ENCODE data around the gene NFATC2IP. TPM values are rescaled to one million over a fixed set of nuclear protein-coding genes. Genes with fewer than 3 reads are reported as not detected.

Gene NFATC2IP
- total and polyA plus RNA-seq, 9 of the 15 experiments (the other 6 are each of a cell fraction or from before 2014, with no cell fraction given): 15.6 to 106 (median 46.9) TPM

- H3K27ac ChIP-seq (ENCODE audit: extremely low read depth, low read depth, low read length): peak overlapping the region; percentile 63; the same call in 1 of the 3 replicates
- in situ Hi-C loops (cut with MboI): loop anchor here (10.0 to 25.0 kb wide), 2 partner anchors 290 to 1237 kb away; no protein-coding TSS in a partner anchor
- H3K79me2 ChIP-seq (ENCODE audit: control insufficient read depth, insufficient read depth, low read length): peaks cover 9% of the 10 kb centered on the region; the same call in 2 of the 3 replicates
- peaks cover 11 to 27% of the 10 kb centered on the region in 2 experiments; a peak in 3 of 5 replicates for H3K4me1 ChIP-seq (replicated peaks in 1 of 2; ENCODE audit: control insufficient read depth in 2 of 2, insufficient read depth in 2 of 2, low read length in 2 of 2)
- peaks cover 20% of the 10 kb centered on the region; the same call in 2 of the 3 replicates for H3K36me3 ChIP-seq (ENCODE audit: control insufficient read depth, insufficient read depth, low read length)
- no TSS peak for BruUV-seq (replicated peaks)
- 3% methylated on average over 21 of the region's 30 CpGs for WGBS (ENCODE audit: insufficient coverage, low coverage, missing lambda C conversion rate)
- CTCF ChIA-PET (ENCODE audit: low intra/inter-chr PET ratio): no interaction called here
- no peaks in the 10 kb centered on the region for H3K9me3 ChIP-seq (replicated peaks; ENCODE audit: control insufficient read depth, insufficient read depth, low read depth, low read length)
- no peaks in the 10 kb centered on the region for H4K20me1 ChIP-seq (replicated peaks; ENCODE audit: control insufficient read depth, insufficient read depth, low read length)
- no peaks in the 10 kb centered on the region for H3K27me3 ChIP-seq (ENCODE audit: control insufficient read depth in 2 of 2, insufficient read depth in 2 of 2, low read length in 2 of 2)
- H3K4me2 ChIP-seq (ENCODE audit: insufficient read depth, low read length): peak overlapping the region; percentile 99
- peaks cover 4% of the 10 kb centered on the region for H3K9me1 ChIP-seq (ENCODE audit: control insufficient read depth, insufficient read depth, low read length)
- H3K4me3 ChIP-seq: peak overlapping the region; percentile 94
- DNase-seq (ENCODE audit: extremely low read depth in 1 of 4, low spot score in 3 of 4) (peak; percentile 17 to 36 (median 34)), ATAC-seq (peak; percentile 26), FAIRE-seq (no peak)
- peak overlapping the region; percentile 95 for H2AFZ ChIP-seq (ENCODE audit: low read depth, low read length)
- peak overlapping the region; percentile 77 to 97 for H3K9ac ChIP-seq (ENCODE audit: insufficient read depth in 1 of 2, low read depth in 2 of 2, low read length in 2 of 2)
- POLR2A ChIA-PET: no interaction called here
- intact Hi-C loops (cut with micrococcal nuclease): no loop called here
- no peak for TF ChIP-seq CREM (IDR thresholded peaks at IDR 0.05; ENCODE audit: low read depth)
- TF ChIP-seq ZBTB7A (IDR thresholded peaks at IDR 0.05; ENCODE audit: borderline replicate concordance, control insufficient read depth, low read depth, low read length): 0 out of 2 replicates have a peak, but pooled peaks have one; percentile 13
- TF ChIP-seq, protein P1, sequence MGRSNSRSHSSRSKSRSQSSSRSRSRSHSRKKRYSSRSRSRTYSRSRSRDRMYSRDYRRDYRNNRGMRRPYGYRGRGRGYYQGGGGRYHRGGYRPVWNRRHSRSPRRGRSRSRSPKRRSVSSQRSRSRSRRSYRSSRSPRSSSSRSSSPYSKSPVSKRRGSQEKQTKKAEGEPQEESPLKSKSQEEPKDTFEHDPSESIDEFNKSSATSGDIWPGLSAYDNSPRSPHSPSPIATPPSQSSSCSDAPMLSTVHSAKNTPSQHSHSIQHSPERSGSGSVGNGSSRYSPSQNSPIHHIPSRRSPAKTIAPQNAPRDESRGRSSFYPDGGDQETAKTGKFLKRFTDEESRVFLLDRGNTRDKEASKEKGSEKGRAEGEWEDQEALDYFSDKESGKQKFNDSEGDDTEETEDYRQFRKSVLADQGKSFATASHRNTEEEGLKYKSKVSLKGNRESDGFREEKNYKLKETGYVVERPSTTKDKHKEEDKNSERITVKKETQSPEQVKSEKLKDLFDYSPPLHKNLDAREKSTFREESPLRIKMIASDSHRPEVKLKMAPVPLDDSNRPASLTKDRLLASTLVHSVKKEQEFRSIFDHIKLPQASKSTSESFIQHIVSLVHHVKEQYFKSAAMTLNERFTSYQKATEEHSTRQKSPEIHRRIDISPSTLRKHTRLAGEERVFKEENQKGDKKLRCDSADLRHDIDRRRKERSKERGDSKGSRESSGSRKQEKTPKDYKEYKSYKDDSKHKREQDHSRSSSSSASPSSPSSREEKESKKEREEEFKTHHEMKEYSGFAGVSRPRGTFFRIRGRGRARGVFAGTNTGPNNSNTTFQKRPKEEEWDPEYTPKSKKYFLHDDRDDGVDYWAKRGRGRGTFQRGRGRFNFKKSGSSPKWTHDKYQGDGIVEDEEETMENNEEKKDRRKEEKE (IDR thresholded peaks at IDR 0.05; ENCODE audit: borderline replicate concordance in 1 of 2, control insufficient read depth in 1 of 2, low read depth in 2 of 2, low read length in 1 of 2): no peak
- no peak for TF ChIP-seq POLR2B (IDR thresholded peaks at IDR 0.05; ENCODE audit: low read depth, partially characterized antibody)
- TF ChIP-seq TAF7 (tag; IDR thresholded peaks at IDR 0.05): no peak
- TF ChIP-seq TOE1 (IDR thresholded peaks at IDR 0.05; ENCODE audit: borderline replicate concordance): no peak
- TF ChIP-seq TOE1 (CRISPR knock-in tag; IDR thresholded peaks at IDR 0.05; ENCODE audit: borderline replicate concordance, low read depth): no peak
- TF ChIP-seq BCL6 (CRISPR knock-in tag; IDR thresholded peaks at IDR 0.05): no peak
- peak; percentile 24; the same call in 1 of the 2 replicates for TF ChIP-seq ELF2 (CRISPR knock-in tag; IDR thresholded peaks at IDR 0.05)
- TF ChIP-seq SUPT5H (IDR thresholded peaks at IDR 0.05): no peak
- TF ChIP-seq PHB (CRISPR knock-in tag; IDR thresholded peaks at IDR 0.05): 0 out of 2 replicates have a peak, but pooled peaks have one; percentile 14
- TF ChIP-seq, protein P2, sequence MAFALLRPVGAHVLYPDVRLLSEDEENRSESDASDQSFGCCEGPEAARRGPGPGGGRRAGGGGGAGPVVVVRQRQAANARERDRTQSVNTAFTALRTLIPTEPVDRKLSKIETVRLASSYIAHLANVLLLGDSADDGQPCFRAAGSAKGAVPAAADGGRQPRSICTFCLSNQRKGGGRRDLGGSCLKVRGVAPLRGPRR (CRISPR knock-in tag; IDR thresholded peaks at IDR 0.05): no peak
- no peak for TF ChIP-seq NFRKB (IDR thresholded peaks at IDR 0.05; ENCODE audit: low read depth)
- TF ChIP-seq ZNF830 (CRISPR knock-in tag; IDR thresholded peaks at IDR 0.05): no peak
- TF ChIP-seq, protein P3, sequence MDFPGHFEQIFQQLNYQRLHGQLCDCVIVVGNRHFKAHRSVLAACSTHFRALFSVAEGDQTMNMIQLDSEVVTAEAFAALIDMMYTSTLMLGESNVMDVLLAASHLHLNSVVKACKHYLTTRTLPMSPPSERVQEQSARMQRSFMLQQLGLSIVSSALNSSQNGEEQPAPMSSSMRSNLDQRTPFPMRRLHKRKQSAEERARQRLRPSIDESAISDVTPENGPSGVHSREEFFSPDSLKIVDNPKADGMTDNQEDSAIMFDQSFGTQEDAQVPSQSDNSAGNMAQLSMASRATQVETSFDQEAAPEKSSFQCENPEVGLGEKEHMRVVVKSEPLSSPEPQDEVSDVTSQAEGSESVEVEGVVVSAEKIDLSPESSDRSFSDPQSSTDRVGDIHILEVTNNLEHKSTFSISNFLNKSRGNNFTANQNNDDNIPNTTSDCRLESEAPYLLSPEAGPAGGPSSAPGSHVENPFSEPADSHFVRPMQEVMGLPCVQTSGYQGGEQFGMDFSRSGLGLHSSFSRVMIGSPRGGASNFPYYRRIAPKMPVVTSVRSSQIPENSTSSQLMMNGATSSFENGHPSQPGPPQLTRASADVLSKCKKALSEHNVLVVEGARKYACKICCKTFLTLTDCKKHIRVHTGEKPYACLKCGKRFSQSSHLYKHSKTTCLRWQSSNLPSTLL (IDR thresholded peaks at IDR 0.05): no peak
- TF ChIP-seq, protein P4, sequence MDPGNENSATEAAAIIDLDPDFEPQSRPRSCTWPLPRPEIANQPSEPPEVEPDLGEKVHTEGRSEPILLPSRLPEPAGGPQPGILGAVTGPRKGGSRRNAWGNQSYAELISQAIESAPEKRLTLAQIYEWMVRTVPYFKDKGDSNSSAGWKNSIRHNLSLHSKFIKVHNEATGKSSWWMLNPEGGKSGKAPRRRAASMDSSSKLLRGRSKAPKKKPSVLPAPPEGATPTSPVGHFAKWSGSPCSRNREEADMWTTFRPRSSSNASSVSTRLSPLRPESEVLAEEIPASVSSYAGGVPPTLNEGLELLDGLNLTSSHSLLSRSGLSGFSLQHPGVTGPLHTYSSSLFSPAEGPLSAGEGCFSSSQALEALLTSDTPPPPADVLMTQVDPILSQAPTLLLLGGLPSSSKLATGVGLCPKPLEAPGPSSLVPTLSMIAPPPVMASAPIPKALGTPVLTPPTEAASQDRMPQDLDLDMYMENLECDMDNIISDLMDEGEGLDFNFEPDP (CRISPR knock-in tag; IDR thresholded peaks at IDR 0.05): no peak
These were observed 24.4 kb downstream of the NFATC2IP start for GRCh38 chr16:28975158-28975599.

All from K562 (cell line).